ENCODE results near the gene ZNF438.
"Not testable (repeated sequence)": the region's sequence is repeated elsewhere in the genome, so short reads cannot be mapped to it uniquely, and the experiment has no call there.

Gene ZNF438

DNA sequence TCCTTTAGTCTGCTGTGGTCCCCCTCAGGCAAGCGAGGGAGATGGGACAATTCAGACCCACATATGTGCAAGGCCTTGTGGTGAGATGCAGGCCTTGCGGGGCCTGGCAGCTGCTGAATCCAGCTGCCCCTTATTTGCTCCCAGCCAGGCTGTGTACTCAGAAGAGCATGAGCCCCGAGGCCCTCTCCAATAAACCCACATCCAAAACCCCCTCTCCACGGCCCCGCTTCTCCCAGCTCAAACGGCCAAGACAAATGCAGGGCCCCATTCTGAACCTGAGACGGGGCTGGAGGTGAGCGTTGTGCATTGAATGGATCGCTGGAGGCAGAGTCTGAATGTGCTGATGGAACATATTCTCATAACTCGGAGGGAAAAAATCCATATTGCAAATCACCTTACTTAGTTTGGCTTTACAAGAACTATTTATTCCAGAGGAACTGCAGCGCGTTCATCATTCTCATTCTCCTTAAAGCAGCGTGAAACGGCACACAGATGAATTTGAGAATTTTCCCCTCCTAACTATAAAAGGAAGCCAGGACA is 232.9 kb downstream of the ZNF438 start:
- H3K9ac ChIP-seq = no peak overlapping the region
- H3K27ac ChIP-seq = no peak overlapping the region
- H3K4me3 ChIP-seq = no peak overlapping the region
- no peaks in the 10 kb centered on the region for H3K9me3 ChIP-seq
- no peak for TF ChIP-seq Cebpa-rat (IDR thresholded peaks at IDR 0.05)
- no peaks in the 10 kb centered on the region for H3K4me1 ChIP-seq
- no peak overlapping the region for H3K4me2 ChIP-seq
- H4K20me1 ChIP-seq = no peaks in the 10 kb centered on the region
- no peaks in the 10 kb centered on the region for H3K27me3 ChIP-seq
- H3K36me3 ChIP-seq = no peaks in the 10 kb centered on the region

GRCh38 chr10:30795024-30795423 is 236.6 kb downstream of the ZNF438 start:
- H3K4me3 ChIP-seq, H3K9me3 ChIP-seq, H3K36me3 ChIP-seq, H3K9ac ChIP-seq, H3K27me3 ChIP-seq, H4K20me1 ChIP-seq, H3K4me1 ChIP-seq, H3K4me2 ChIP-seq, H3K27ac ChIP-seq: not testable (repeated sequence)
